GM18520 (cell line): ENCODE measurements around the gene SNPH.

Source experiments
- ATAC-seq: cut with Tn5 transposase; IDR thresholded peaks from one replicate; pipeline ENCODE4 v1.9.1; 2021; ENCODE audit not compliant: unreplicated experiment

Gene SNPH

GRCh38 chr20:1286267-1287024 is 20.4 kb downstream of the SNPH start:
- ATAC-seq, result no peak

- ATAC-seq, result no peak
These were observed 21.2 kb downstream of the SNPH start for GRCh38 chr20:1287306-1287705.

- ATAC-seq, result no peak
These were observed 21.9 kb downstream of the SNPH start for GRCh38 chr20:1287787-1288569.

GRCh38 chr20:1291191-1291741 is 25.2 kb downstream of the SNPH start:
- no peak for ATAC-seq

GRCh38 chr20:1292620-1293019 is 26.5 kb downstream of the SNPH start:
- ATAC-seq, result no peak

- no peak for ATAC-seq
These were observed 27.7 kb downstream of the SNPH start for GRCh38 chr20:1293641-1294379.

GRCh38 chr20:1294497-1294896 is 28.4 kb downstream of the SNPH start:
- ATAC-seq, result no peak

- no peak for ATAC-seq
These were observed 29.3 kb downstream of the SNPH start for GRCh38 chr20:1295276-1295930.

- no peak for ATAC-seq
These were observed 30.1 kb downstream of the SNPH start for GRCh38 chr20:1296117-1296610.

- no peak for ATAC-seq
These were observed 30.8 kb downstream of the SNPH start for GRCh38 chr20:1296922-1297321.

GRCh38 chr20:1297486-1297885 is 31.4 kb downstream of the SNPH start:
- no peak for ATAC-seq

- ATAC-seq, result no peak
These were observed 32.1 kb downstream of the SNPH start for GRCh38 chr20:1298166-1298565.

GRCh38 chr20:1298888-1299511 is 32.9 kb downstream of the SNPH start:
- no peak for ATAC-seq

GRCh38 chr20:1299522-1299921 is 33.4 kb downstream of the SNPH start:
- no peak for ATAC-seq

GRCh38 chr20:1300083-1300840 is 34.2 kb downstream of the SNPH start:
- ATAC-seq, result no peak

- ATAC-seq, result no peak
These were observed 35.0 kb downstream of the SNPH start for GRCh38 chr20:1301031-1301529.

- ATAC-seq, result no peak
These were observed 36.8 kb downstream of the SNPH start for GRCh38 chr20:1302685-1303541.

- no peak for ATAC-seq
These were observed 38.8 kb downstream of the SNPH start for GRCh38 chr20:1304710-1305515.
